Psoas muscle (tissue), 8 donors: Measurements from ENCODE around the gene HTR4. TPM values are rescaled to one million over a fixed set of nuclear protein-coding genes. Genes with fewer than 3 reads are reported as not detected.

Experiments
- ATAC-seq, 4 donors: fragments of 200-7000 bp; cut with Tn5 transposase; one replicate each; pipeline ENCODE4 v1.9.1; 2020; ENCODE audit warnings: moderate library complexity in 3 of 4, mild to moderate bottlenecking in 2 of 4
- DNase-seq, 2 donors: peaks; one replicate each; pipeline ENCODE4 v3.0.0-alpha.2; 2020
- H3K27ac ChIP-seq: fragments of 200-600 bp; one replicate; pipeline ENCODE4 v1.8.0; 2022
- H3K27me3 ChIP-seq, 3 donors: fragments of 200-600 bp in 1 of 3; one replicate each; pipeline versions ENCODE4 v1.6.1 to v1.8.0; 2013 to 2022; ENCODE audit warnings: low read length in 2 of 3, mild to moderate bottlenecking in 2 of 3, moderate library complexity in 1 of 3; ENCODE audit not compliant: insufficient read depth in 3 of 3
- H3K36me3 ChIP-seq, 2 donors: fragments of 200-600 bp in 1 of 2; one replicate each; pipeline versions ENCODE4 v1.6.1 to v1.8.0; 2013 to 2022; ENCODE audit warnings: low read depth in 1 of 2, mild to moderate bottlenecking in 1 of 2, moderate library complexity in 1 of 2; ENCODE audit not compliant: insufficient read depth in 1 of 2
- H3K4me1 ChIP-seq: fragments of 200-600 bp; one replicate; pipeline ENCODE4 v1.8.0; 2022
- H3K4me3 ChIP-seq: fragments of 200-600 bp; one replicate; pipeline ENCODE4 v1.8.0; 2022; ENCODE audit warnings: mild to moderate bottlenecking
- H3K9me3 ChIP-seq: fragments of 200-600 bp; one replicate; pipeline ENCODE4 v1.8.0; 2022
- WGBS, 3 donors: extraction: QIAGEN DNeasy Blood & Tissue Kit; methylation state at CpG; one replicate each; pipeline versions ENCODE4 v1.1.6 to v1.1.7; 2013; 5-methylcytosine and 5-hydroxymethylcytosine counted together
- intact Hi-C, 2 donors: fragments of 100-400 bp; cut with DNase I; formaldehyde crosslinking; loops; one replicate each; pipeline versions ENCODE4 v1.11.0 to v1.14.2; 2022
- polyA plus RNA-seq, 3 donors: library from polyadenylated mRNA; stranded (reverse); fragments of 200-250 nt; gene quantifications; one replicate each; pipeline ENCODE4 v1.2.3, GENCODE V29; 2013
- total RNA-seq, 4 donors: library from RNA; stranded (reverse); fragmentation: NEBNext Ultra II Directional in 2 of 4; extraction: Animal tissue kit (Norgen Biotek cat#: 25700) in 2 of 4; gene quantifications; one replicate each; pipeline versions ENCODE4 v1.2.1 to v1.2.4, GENCODE V29; 2021 to 2023
- TF ChIP-seq, protein P1 (sequence below): fragments of 200-600 bp; IDR thresholded peaks from one replicate; pipeline ENCODE4 v1.8.0; 2022; ENCODE audit warnings: antibody characterized with exemption
- donor health status: healthy with polysubstance abuse.
- donor health status: DM: no; HTN: no; CAD: no; lungs with moderate emphysema.
- donor health status: Bipolar disorder and iron deficiency.
- donor health status: healthy.
- donor health status: DM: yes; HTN: yes; CAD: no.
- donor health status: DM: no; HTN: no; CAD: no.
- donor health status: DM: no; HTN: no; CAD: no.
- donor health status: DM: yes; HTN: yes; CAD: no.

The HTR4 gene
- total and polyA plus RNA-seq, 7 donors: 0.01 to 0.46 (median 0.17) TPM; not detected in 3

- ATAC-seq: no peak
- WGBS, 3 donors: 90 to 99% (median 93%) methylated on average over 2 of the region's 2 CpGs
- TF ChIP-seq, protein P1, sequence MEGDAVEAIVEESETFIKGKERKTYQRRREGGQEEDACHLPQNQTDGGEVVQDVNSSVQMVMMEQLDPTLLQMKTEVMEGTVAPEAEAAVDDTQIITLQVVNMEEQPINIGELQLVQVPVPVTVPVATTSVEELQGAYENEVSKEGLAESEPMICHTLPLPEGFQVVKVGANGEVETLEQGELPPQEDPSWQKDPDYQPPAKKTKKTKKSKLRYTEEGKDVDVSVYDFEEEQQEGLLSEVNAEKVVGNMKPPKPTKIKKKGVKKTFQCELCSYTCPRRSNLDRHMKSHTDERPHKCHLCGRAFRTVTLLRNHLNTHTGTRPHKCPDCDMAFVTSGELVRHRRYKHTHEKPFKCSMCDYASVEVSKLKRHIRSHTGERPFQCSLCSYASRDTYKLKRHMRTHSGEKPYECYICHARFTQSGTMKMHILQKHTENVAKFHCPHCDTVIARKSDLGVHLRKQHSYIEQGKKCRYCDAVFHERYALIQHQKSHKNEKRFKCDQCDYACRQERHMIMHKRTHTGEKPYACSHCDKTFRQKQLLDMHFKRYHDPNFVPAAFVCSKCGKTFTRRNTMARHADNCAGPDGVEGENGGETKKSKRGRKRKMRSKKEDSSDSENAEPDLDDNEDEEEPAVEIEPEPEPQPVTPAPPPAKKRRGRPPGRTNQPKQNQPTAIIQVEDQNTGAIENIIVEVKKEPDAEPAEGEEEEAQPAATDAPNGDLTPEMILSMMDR: no peak
These were observed 33.5 kb upstream of the HTR4 start for GRCh38 chr5:148687871-148688270.

GRCh38 chr5:148687427-148687826, 33.1 kb upstream of the HTR4 start:
- H3K36me3 ChIP-seq: no peaks in the 10 kb centered on the region
- DNase-seq (no peak), ATAC-seq (no peak)
- intact Hi-C loops: no loop called here
- TF ChIP-seq, protein P1: no peak
- no peaks in the 10 kb centered on the region for H3K27me3 ChIP-seq
- no peak overlapping the region for H3K4me3 ChIP-seq
- H3K27ac ChIP-seq: no peak overlapping the region
- H3K4me1 ChIP-seq: no peaks in the 10 kb centered on the region
- peaks cover 15% of the 10 kb centered on the region for H3K9me3 ChIP-seq
- WGBS, 3 donors: 43 to 54% (median 45%) methylated on average over 3 of the region's 3 CpGs

More at GRCh38 chr5:148687871-148688270, 33.5 kb upstream of the HTR4 start:
- intact Hi-C loops: no loop called here
- Histone ChIP-seq H3K27me3 (no peaks in the 10 kb centered on the region), H3K4me3 (no peak overlapping the region), H3K36me3 (no peaks in the 10 kb centered on the region), H3K9me3 (peaks cover 15% of the 10 kb centered on the region), H3K27ac (no peak overlapping the region), H3K4me1 (no peaks in the 10 kb centered on the region)
- DNase-seq: no peak

- Histone ChIP-seq H3K4me3 (no peak overlapping the region), H3K36me3 (no peaks in the 10 kb centered on the region), H3K27me3 (no peaks in the 10 kb centered on the region), H3K27ac (no peak overlapping the region), H3K4me1 (no peaks in the 10 kb centered on the region), H3K9me3 (peaks cover 15% of the 10 kb centered on the region)
- intact Hi-C loops: no loop called here
- no peak for ATAC-seq
- TF ChIP-seq, protein P1: no peak
- DNase-seq: no peak
These were observed 32.3 kb upstream of the HTR4 start for GRCh38 chr5:148686660-148687059.

DNA sequence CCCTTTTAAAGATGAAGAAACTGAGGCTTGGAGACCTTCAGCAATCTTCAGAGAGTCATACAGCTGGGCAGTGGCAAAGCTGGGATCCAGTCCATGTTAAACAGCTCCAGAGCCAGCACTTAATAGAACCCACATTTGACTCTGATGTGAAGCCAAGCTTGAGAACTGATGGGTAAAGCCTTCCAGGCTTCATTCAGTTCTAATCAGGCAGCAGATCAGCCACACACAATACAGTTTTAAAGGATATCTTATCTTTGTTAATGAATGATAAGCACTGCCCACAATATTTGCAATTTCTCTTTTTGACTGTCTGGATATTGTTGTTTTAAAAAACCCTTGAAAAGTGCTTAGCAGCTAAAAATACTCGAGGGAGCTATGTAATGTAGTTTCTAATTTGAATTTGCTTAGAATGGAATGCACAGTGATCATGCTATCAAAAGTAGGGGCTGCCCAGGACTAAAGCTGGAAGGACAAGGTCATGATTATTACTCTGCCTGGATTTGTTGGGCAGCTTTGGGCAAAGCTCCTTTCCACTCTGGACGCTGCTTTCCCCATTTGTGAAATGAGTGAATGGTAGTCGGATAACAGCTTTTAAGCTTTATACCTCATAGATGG, 31.3 kb upstream of the HTR4 start:
- intact Hi-C loops: no loop called here
- TF ChIP-seq, protein P1: no peak
- H3K9me3 ChIP-seq: peaks cover 8% of the 10 kb centered on the region
- ATAC-seq (no peak), DNase-seq (no peak)
- no peak overlapping the region for H3K27ac ChIP-seq
- WGBS, 3 donors: 66 to 74% (median 72%) methylated on average over 3 of the region's 3 CpGs
- H3K27me3 ChIP-seq: no peaks in the 10 kb centered on the region
- H3K4me1 ChIP-seq: no peaks in the 10 kb centered on the region
- no peak overlapping the region for H3K4me3 ChIP-seq
- H3K36me3 ChIP-seq: no peaks in the 10 kb centered on the region

DNA sequence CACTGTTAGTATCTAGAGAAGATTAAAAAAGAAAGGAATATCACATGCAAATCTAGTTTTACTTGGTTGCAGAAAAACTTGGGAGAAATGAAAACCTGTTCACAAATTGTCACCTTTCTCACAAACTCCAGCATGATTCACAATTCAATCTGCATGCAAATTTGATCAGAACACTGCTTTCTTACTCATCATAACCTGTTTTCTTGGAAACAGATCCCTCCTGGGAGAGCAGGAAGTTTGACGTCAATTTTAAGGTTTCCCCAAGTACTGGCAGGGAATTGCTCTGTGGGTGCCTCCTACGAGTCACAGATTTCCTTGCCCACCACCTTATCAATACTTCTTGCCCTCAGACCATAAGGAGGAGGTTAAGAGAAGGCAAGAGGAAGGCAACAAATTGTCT, 30.2 kb upstream of the HTR4 start:
- no peak for ATAC-seq
- TF ChIP-seq, protein P1: no peak
- Histone ChIP-seq H3K27ac (no peak overlapping the region), H3K4me1 (no peaks in the 10 kb centered on the region), H3K36me3 (no peaks in the 10 kb centered on the region), H3K27me3 (no peaks in the 10 kb centered on the region), H3K9me3 (no peaks in the 10 kb centered on the region), H3K4me3 (no peak overlapping the region)
- WGBS, 3 donors: 48 to 53% (median 48%) methylated on average over 2 of the region's 2 CpGs
- intact Hi-C loops: no loop called here
- DNase-seq: no peak
